Stimulated activated CD8-positive, alpha-beta memory T cell treated with anti-CD3 and anti-CD28 coated beads, Interleukin-15, amount 100 ng/mL, for 4 hours (primary cell): ENCODE results near the gene ATP6V0A1.

ENCODE experiments used
- DNase-seq, 2 donors: peaks; one replicate each; pipeline ENCODE4 v3.0.0-alpha.2; 2020; ENCODE audit warnings: low read depth in 2 of 2

ATP6V0A1 gene

DNA sequence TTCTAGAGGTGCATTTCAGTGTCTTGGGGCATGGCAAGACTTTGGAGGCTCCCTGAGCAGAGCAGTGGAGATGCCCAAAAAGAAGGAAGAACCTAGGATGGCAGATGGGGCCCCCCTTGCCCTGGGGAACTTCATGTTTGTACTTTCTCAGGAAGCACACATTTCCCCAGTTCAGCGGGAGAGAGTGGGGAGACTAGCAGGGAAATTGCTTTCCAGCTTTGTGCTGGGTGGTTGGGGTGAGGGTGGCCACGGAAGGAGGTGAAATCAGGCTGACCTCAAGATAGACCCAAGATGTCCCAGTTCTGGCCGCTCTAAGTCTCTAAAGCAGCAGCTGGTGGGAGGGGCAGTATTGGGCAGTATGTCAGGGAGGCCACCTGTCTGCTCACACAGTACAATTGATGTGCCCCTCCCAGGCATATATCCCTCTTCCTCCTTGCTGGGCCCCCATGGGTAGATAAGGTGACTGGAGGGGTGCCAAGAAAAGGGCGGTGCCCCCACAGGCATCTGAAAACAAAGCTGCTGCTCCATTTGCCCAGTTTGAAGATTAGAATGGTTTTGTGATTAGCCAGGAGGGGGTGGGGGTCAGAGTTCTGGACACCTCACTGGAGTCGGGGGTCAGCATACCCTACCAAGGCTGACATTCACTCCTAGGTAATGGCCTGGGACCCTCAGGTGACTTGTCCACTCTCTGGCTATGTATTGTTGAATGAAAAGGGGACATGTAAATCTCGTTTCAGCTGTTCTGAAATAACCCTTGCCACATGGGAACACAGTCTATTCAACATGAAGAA is 60.3 kb downstream of the ATP6V0A1 start:
- no peak for DNase-seq

DNA sequence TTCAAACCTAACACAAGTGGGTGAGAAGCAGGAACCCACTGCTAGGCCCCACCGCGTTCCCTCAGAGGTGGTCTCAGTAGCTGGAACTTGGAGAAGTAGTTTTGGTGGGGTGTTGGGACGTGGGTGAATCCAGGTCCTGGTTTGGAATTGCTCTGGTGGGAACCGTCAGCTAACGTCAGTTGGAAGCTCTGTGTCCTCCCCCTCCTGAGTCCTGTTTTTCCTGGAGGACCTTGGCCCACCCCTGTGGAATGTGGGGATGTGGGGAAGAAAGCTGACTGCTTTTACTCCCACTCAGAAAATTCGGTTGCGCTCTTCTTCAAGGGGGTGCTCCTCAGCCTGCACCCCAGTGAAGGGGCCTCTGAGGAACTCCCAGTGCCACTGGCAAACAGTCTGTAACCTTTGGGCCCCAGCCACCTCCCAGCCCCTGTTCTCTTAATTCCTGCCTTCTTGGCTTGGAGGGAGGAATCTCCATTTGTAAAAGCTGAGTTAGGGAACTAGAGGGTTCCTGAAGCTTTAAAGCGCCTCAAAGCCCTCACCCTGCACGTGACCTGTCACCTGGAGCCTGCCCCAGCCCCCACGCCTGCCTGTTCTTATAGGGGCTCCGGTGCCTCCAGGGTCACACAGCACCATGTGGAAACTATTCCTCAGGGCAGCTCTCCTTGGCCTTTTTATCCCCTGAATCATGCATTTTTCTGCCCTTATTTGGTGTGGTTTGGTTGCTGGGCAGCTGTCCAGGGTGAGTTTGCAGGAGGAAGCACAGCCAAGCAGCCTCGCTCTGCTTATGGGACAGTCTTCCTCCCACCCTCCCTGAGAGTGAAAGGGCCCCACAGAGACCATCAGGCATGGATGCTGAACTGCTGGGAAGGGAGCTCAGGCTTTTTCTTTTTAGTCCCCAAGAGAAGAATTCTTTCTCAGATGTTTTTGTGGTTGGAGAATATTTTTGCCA is 61.1 kb downstream of the ATP6V0A1 start:
- no peak for DNase-seq

DNA sequence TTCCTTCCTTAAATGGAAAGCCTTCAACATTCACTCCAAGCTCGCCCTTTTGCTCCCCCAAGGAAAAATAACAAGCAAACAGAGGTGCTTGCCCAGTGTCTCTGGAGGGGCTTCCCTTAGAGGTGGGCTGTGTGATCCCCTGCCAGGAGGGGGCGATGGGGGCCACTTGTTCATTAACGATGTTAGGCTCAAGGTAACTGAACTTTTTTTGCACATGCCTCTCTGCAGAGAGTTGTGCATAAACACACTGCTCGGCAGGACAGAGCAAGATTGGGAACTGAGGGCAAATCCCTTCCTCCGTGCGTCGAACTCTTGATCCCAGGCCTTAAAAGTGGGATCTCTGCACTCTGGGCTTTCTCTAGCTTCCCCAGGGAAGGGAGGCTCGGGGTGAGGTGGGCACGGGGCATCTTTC is 61.9 kb downstream of the ATP6V0A1 start:
- no peak for DNase-seq

DNA sequence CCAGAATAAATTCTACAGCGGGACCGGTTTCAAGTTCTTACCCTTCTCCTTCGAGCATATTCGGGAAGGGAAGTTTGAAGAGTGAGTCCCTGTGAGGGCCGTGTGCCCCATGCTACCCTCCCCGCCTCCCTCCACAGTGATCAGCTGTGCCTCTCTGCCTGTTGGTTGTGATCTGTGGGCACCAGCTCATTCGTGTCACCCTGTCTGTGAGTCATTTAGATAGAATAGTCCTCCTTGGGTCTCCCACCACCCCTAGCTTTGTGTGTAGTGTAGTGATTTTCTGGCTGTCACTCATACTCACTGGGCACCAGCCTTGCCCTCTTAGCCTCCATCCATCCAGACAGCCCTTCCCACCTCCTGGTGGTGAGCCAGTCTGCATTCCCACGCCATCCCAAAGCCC is 62.4 kb downstream of the ATP6V0A1 start:
- no peak for DNase-seq

DNA sequence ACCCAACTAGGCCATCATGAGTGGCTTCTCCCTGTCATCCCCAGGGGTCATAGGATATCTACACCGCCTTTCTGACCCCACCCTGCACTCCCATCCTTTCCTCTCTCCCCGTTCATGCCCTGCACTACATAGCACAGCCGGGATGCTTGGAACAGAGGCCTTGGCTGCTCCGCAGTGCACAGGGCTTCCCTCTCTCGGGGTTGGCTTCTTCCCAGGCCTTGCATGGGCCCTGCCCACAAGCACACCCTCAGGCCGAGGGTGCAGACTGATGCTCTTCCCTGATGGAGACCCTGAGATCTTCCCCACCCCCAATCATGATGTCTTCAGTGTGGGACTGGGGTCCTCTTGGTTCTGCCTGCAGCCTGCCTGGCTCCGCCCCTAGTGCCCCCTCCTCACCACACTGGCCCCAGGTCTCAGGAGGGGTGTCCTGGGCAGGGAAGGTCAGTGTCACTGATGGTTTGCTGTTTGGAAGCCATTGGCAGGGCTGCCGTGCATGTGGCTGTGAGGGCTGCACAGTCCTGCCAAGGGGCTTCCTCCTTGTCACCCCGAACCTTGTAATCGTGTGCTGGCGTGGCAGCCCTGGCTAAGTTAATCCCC is 63.1 kb downstream of the ATP6V0A1 start:
- no peak for DNase-seq

DNA sequence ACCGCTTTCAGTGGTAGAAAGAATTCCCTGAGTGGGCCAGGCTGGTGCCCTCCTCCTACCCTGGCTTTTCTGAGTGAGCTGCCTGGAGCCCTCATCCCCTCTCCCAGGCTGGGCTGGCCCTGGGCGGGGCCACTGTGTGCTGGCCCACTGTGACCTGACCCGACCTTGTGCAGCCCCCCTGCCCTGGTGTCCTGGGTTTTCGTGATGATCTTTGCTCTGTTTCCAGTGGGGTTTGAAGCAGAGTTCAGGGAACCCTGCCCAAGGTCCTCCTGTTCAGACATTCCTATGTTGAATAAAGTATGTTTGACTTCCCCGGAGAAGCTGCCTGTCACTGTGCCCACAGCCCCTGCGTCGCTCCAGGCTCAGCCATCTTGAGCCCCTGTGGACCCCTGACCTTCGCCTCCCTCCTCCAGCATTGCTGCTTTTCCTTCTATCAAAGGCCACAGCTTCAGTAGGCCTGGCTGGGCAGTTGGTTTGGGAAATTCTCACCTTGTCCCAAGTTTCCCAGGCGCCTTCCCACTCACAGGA is 63.6 kb downstream of the ATP6V0A1 start:
- no peak for DNase-seq

DNA sequence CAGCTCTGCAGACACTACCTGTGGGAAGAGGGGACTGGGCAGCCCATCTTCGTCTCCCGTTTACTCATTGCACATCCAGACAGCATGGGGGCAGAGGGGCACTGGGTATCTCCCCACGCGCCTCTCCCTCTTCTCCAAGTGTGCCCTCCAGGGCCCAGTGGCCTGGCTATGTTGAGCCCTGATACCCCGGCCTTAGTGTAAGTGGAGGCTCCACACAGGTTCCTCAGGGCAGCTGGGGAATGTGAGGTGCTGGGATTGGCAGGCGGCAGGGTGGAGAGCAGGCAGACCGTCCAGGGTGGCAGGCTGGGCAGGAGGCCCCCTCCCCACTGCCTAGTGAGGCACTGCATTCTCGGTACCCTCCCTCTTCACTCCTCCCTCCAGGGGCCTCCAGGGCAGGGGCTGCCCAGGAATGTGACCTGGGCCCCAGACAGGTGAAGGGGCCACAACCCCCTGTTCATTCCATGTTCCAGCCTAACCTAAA is 64.2 kb downstream of the ATP6V0A1 start:
- no peak for DNase-seq

DNA sequence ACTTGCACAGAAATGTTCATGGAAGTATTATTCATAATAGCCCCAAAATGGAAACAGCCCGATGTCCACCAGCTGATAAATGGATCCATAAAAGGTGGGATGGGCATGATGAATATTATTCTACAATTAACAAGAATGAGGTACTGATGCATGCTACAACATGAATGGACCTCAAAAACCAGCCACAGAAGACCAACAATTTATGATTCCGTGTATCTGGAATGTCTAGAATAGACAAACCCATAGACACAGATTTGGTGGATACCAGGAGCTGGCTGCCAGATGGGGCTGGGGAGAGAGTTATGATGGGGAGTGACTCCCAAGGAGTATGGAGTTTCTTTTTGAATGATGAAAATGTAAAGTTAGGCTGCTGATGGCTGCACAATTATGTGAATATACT is 66.5 kb downstream of the ATP6V0A1 start:
- no peak for DNase-seq

DNA sequence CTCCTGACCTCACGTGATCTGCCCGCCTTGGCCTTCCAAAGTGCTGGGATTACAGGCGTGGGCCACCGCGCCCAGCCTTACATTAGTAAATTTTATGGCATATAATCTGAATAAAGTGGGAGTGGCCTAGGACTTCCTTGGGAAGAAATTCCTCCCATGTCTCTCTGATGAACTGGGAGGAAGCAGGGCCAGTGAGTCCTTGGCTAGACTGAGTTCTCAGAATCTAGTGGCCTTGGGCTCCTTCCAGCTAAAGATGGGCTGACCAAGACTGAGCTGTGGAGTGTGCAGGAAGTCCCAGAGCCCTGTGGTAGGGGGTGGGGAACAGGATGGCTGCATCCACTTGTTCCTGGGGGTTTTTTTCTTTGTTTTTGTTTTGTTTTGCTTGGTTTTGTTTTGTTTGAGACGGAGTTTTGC is 67.4 kb downstream of the ATP6V0A1 start:
- DNase-seq: no peak

DNA sequence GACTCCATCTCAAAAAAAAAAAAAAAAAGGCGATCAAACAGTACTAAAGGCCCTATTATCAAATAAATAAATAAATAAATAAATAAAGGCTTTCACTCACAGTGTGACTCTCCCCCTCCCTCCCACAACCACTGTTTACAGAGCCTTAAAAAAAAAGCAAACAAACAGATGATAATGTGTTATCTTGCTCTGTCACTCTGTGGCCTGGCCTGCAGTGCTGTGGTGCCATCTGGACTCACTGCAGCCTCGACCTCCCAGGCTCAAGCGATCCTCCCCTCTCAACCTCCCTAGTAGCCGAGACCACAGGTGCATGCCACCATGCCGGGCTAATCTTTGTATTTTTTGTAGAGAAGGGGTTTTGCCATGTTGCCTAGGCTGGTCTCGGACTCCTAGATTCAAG is 69.3 kb downstream of the ATP6V0A1 start:
- no peak for DNase-seq

DNA sequence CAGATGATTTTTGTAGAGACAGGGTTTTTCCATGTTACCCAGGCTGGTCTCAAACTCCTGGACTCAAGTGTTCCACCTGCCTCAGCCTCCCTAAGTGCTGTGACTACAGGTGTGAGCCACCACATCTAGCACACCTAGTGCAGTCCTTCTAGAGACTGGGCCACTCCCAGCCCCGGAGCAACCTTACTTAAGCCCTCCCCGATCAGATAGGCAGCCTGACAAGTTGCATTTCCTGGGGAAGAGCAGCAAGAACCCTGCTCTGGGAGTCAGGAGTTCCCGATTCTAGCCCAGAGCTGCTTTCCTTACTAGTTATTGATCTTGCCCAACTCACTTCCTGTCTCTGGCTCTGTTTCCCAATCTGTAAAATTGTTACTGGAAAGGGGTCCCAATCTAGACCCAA is 70.4 kb downstream of the ATP6V0A1 start:
- no peak for DNase-seq

DNA sequence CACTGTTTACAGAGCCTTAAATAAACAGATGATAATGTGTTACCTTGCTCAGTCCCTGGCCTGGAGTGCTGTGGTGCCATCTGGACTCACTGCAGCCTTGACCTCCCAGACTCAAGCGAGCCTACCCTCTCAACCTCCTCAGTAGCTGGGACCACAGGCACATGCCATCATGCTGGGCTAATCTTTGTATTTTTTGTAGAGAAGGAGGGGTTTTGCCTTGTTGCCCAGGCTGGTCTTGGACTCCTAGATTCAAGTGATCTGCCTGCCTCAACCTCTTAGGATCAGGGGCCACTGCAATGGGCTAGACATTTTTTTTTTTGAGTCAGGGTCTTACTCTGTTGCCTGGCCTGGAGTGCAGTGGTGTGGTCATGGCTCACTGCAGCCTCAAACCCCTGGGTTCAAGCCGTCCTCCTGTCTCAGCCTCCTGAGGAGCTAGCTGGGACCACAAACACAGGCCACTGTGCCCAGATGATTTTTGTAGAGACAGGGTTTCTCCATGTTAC is 72.3 kb downstream of the ATP6V0A1 start:
- no peak for DNase-seq

DNA sequence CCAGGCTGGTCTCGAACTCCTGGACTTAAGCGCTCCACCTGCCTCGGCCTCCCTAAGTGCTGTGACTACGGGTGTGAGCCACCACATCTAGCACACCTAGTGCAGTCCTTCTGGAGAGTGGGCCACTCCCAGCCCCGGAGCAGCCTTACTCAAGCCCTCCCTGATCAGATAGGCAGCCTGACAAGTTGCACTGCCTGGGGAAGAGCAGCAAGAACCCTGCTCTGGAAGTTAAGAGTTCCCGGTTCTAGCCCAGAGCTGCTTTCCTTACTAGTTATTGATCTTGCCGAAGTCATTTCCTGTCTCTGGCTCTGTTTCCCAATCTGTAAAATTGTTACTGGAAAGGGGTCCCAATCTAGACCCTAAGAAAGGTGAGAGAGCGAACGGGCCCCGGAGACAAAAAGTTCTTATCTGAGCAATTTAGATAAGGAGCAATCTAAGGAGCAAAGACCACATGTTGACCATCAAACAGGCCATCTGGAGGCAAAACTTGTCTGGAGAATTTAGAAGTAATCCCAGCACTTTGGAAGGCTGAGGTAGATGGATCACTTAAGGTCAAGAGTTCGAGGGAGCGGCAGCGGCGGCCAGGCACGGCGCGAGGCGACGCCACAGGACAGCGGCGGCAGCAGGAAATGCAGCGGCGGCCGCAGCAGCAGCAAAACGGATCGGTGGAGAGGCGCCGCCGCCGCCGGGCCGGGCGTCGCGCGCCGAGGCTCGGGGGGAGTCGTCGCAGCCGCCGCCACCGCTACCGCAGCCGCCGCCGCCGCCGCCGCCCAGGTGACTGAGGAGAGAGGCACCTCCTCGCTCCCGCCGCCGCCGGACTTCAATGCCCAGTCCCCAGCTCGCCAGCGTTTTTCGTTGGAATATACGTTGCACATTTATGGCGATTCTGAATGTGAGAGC is 73.0 kb downstream of the ATP6V0A1 start:
- no peak for DNase-seq

DNA sequence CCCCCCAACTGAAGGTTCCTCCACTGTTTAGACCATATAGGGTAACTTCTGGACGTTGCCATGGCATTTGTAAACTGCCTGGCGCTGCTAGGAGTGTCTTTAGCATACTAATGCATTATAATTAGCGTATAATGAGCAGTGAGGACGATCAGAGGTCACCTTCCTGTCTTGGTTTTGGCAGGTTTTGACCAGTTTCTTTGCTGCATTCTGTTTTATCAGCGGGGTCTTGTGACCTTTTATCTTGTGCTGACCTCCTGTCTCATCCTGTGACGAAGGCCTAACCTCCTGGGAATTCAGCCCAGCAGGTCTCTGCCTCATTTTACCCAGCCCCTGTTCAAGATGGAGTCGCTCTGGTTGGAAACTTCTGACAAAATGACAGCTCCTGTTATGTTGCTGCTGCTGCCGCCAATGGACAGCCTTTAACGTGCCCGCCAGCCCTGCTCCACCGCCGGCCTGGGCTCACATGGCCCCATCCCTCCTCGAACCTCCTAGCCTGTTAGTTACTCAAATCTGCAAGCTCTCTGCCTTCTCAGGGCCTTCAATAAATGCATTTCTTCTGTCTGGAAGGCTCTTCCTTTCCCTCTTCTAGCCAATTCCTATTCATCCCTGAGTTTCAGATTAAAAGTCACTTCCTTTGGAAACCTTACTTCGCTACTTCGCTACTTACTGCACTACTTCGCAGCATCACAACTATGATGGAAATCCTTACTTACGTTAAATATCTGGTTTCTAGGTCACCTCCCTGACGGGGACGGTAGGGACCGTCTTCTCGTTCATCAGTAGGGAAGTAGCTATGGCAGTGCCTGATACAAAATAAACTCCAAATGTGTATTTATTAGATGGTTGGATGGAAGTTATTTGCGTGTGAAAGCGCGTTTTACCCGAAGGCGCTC is 76.7 kb downstream of the ATP6V0A1 start:
- DNase-seq: no peak

DNA sequence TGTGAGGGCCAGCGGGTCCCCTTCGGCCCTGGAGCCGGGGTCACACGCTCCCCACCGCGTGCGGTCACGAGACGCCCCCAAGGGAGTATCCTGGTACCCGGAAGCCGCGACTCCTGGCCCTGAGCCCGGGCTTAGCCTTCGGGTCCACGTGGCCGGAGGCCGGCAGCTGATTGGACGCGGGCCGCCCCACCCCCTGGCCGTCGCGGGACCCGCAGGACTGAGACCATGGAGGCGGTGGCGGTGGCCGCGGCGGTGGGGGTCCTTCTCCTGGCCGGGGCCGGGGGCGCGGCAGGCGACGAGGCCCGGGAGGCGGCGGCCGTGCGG is 77.3 kb downstream of the ATP6V0A1 start, which contains the start of gene NAGLU:
TSS of gene NAGLU (plus strand) at position 194 of the 324 bp plus-strand sequence. CDS start at position 226, 32 bp downstream.
- peak; percentile 67 to 68 for DNase-seq

DNA sequence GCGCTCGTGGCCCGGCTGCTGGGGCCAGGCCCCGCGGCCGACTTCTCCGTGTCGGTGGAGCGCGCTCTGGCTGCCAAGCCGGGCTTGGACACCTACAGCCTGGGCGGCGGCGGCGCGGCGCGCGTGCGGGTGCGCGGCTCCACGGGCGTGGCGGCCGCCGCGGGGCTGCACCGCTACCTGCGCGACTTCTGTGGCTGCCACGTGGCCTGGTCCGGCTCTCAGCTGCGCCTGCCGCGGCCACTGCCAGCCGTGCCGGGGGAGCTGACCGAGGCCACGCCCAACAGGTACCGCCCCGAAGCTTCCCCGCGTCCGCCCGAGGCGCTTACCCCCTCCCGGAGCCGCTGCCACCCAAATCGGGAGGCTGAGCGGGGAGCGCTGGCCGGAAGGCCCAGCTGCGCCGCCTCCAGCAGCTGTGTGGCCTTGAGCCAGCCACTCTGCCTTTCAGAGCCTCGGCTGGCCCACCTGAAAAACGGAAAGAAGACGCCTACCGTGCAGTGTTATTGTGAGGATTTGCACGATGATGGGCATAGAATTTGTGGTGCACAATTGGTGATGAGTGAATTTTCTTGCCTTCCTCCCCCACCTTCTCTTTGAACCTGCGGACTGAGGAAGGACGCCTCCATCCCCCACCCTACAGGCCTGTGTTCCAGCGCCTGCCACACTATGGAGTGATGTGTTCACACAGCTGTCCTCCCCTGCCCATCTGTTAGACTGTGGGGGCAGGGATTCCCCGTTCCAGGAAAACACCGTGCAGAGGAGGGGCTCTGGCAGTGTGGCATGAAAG is 77.9 kb downstream of the ATP6V0A1 start:
- peak in 1 of 2 donors; percentile 42 for DNase-seq

DNA sequence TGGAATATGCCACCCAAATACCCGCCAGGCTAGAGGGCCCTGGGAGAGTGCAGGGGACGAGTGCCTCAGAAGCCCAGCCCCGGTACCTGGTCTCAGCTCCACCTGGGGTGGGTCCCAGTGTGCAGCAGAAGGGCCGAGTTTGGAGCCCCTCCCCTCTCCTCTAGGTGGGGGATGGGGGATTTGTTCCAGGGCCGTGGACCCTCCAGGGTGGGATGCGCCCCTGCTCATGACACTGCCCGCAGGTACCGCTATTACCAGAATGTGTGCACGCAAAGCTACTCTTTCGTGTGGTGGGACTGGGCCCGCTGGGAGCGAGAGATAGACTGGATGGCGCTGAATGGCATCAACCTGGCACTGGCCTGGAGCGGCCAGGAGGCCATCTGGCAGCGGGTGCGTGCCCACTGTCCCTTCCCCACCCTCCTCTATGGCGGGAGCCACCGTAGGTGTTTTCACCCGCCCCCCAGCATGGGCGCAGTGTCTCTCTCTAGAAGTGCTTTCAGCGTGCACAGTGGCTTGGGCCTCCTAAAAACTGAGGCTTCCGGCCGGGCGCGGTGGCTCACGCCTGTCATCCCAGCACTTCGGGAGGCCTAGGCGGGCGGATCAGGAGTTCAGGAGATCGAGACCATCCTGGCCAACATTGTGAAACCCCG is 78.6 kb downstream of the ATP6V0A1 start:
- DNase-seq: no peak

DNA sequence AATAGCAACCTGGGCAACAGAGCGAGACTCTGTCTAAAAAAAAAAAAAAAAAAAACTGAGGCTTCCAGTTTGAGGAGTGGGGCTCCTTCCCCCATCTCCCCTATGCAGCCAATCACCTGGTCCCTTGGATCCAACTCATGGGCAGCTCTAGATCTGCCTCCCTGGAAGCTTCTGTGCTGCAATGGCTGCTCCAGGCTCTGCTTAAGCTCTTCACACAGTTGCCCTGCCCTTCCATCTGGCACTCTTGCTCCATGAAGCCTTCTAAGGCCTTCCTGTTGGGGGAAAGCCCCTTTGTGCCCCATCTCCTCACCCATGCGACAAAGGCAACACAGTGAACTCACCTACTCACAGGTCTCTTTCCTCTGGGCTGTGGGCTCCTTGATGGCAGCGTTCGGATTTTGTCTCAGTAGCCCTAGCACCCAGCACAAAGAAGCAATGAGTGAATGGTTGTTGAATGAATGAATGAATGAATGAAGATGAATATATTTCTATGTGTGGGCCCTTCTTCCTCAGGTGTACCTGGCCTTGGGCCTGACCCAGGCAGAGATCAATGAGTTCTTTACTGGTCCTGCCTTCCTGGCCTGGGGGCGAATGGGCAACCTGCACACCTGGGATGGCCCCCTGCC is 79.3 kb downstream of the ATP6V0A1 start:
- DNase-seq: no peak
